OCI-LY7 (cell line): ENCODE data around the gene APH1A. TPM values are rescaled to one million over a fixed set of nuclear protein-coding genes. Genes with fewer than 3 reads are reported as not detected.
A peak's percentile ranks its signal among the peaks of the same experiment; 100 is the strongest.

Experiments used
- BruUV-seq: library from RNA; stranded (reverse); fragments of 400-500 nt; replicated peaks from 2 replicates; lab custom pipeline; 2021; lab: Mats Ljungman, UMichigan
- CTCF ChIA-PET: fragments of 300-600 bp; sonication (Branson Sonifier 250); formaldehyde crosslinking; loops from one replicate; lab custom pipeline; 2022; ENCODE audit warnings: antibody characterized with exemption; ENCODE audit not compliant: unreplicated experiment; lab: Charles Lee
- POLR2A ChIA-PET: fragments of 300-600 bp; sonication (Branson Sonifier 250); formaldehyde crosslinking; loops from one replicate; lab custom pipeline; 2022; ENCODE audit warnings: antibody characterized with exemption; lab: Charles Lee
- DNase-seq: peaks from one replicate; pipeline ENCODE4 v3.0.0-alpha.2; 2015; ENCODE audit warnings: low spot score
- H2AFZ ChIP-seq: fragments of 200-600 bp; sonication (generic), shearing (Covaris generic); 2 replicates; pipeline ENCODE4 v1.6.1; 2014; ENCODE audit warnings: mild to moderate bottlenecking, antibody characterized with exemption, low read length, moderate library complexity
- H3K27ac ChIP-seq: fragments of 200-600 bp; sonication (generic); 2 replicates; pipeline ENCODE4 v1.5.1; 2014; ENCODE audit warnings: mixed run types, low read depth, mild to moderate bottlenecking, moderate library complexity, low read length, inconsistent platforms; ENCODE audit not compliant: poor library complexity, severe bottlenecking
- H3K36me3 ChIP-seq: fragments of 200-600 bp; sonication (generic); 2 replicates; pipeline ENCODE4 v1.6.1; 2014; ENCODE audit warnings: mild to moderate bottlenecking, antibody characterized with exemption, low read length, moderate library complexity, mixed read lengths; ENCODE audit not compliant: insufficient read depth
- H3K4me1 ChIP-seq: fragments of 200-600 bp; sonication (generic); 2 replicates; pipeline ENCODE4 v1.5.1; 2014; ENCODE audit warnings: mild to moderate bottlenecking, low read length; ENCODE audit not compliant: insufficient read depth, poor library complexity, severe bottlenecking
- H3K4me2 ChIP-seq: fragments of 200-600 bp; sonication (generic); 2 replicates; pipeline ENCODE4 v1.6.1; 2014; ENCODE audit warnings: mild to moderate bottlenecking, low read length
- H3K4me3 ChIP-seq: fragments of 200-600 bp; sonication (generic); 2 replicates; pipeline ENCODE4 v1.5.1; 2014; ENCODE audit warnings: mild to moderate bottlenecking, low read depth, low read length; ENCODE audit not compliant: poor library complexity, severe bottlenecking
- H3K79me2 ChIP-seq: fragments of 200-600 bp; sonication (generic); 2 replicates; pipeline ENCODE4 v1.6.1; 2016; ENCODE audit warnings: low read depth, mild to moderate bottlenecking, low read length, moderate library complexity, mixed read lengths; ENCODE audit not compliant: insufficient read depth
- H3K9me2 ChIP-seq: fragments of 200-600 bp; sonication (generic); 2 replicates; pipeline ENCODE4 v1.6.1; 2016; ENCODE audit warnings: mild to moderate bottlenecking, low read length, mixed read lengths; ENCODE audit not compliant: insufficient read depth
- H3K9me3 ChIP-seq: fragments of 200-600 bp; sonication (generic); 2 replicates; pipeline ENCODE4 v1.6.1; 2014; ENCODE audit warnings: mild to moderate bottlenecking, mixed run types, low read length, mixed read lengths
- H4K20me1 ChIP-seq: fragments of 200-600 bp; sonication (generic); 2 replicates; pipeline ENCODE4 v1.6.1; 2014; ENCODE audit warnings: mild to moderate bottlenecking, antibody characterized with exemption, low read length, moderate library complexity, mixed read lengths; ENCODE audit not compliant: insufficient read depth
- EZH2phosphoT487 ChIP-seq: fragments of 200-600 bp; sonication (generic); IDR thresholded peaks from 2 replicates; pipeline ENCODE4 v1.6.1; 2018; ENCODE audit warnings: low read depth, borderline replicate concordance, mild to moderate bottlenecking, mixed run types, antibody characterized with exemption, low read length, moderate library complexity, mixed read lengths
- intact Hi-C: fragments of 100-400 bp; cut with micrococcal nuclease; formaldehyde crosslinking; loops from one replicate; pipeline ENCODE4 v1.10.0; 2022; ENCODE audit not compliant: unreplicated experiment
- total RNA-seq, 2 experiments: library from RNA; depleted of rRNA in 1 of 2; stranded (reverse); fragments of >200 nt in 1 of 2; shearing (Covaris generic) in 1 of 2; gene quantifications; 2 replicates each; pipeline ENCODE4 v1.2.3, GENCODE V29; 2014 to 2022
- TF ChIP-seq, protein P1 (sequence below): fragments of 200-600 bp; sonication (generic); conservative IDR thresholded peaks from 2 replicates; pipeline ENCODE4 v1.5.1; 2014; ENCODE audit warnings: mild to moderate bottlenecking, antibody characterized with exemption, low read length, moderate library complexity, mixed read lengths

The APH1A gene
- total RNA-seq, 2 experiments from 2014 or later: 113 to 124 TPM

DNA sequence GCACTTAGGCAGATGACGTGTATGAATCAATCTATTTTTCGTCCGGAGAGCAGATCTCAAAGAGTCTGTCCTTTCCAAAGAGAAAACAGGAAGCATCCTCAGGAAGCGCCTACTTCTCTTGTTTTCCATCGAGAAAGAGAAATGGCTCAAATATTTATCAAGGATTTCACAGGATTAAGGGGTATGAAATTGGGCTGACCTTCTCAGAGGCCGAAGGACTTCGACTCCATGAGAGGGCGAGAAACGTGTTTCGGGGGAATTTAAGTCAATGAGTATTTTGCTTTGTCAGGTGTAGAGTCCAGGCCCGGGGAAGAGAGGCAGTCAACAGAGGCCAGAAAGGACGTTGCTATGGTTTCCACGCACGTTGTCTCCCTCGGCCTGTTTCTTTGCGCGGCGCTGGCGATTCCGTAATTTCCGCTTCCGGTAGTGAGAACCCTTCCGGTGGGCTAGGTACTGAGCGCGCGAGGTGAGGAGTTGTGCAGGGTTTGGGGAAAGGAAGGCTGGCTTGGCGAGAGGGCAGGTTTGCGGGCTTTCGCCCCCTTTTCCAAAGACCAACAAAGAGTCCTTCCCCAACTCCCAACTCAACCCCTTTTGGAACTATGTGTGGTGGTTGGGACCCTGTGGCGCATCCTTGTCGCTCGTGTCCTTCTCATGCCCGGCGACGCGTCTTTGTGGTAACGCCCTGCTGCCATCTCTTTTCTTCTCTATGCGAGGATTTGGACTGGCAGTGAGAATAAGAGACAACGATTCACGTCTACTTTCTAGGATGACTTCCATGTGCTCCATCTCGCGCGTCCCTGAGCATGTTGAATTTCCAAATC is 24.8 kb upstream of the APH1A start, which contains the start of gene MRPS21:
Gene MRPS21 (plus strand): TSS at position 429 of the 821 bp plus-strand sequence. CDS start 506 bp downstream, outside the sequence.
- DNase-seq: peak; percentile 92
- H3K9me2 ChIP-seq: no peaks in the 10 kb centered on the region
- BruUV-seq: TSS peak; percentile 96

DNA sequence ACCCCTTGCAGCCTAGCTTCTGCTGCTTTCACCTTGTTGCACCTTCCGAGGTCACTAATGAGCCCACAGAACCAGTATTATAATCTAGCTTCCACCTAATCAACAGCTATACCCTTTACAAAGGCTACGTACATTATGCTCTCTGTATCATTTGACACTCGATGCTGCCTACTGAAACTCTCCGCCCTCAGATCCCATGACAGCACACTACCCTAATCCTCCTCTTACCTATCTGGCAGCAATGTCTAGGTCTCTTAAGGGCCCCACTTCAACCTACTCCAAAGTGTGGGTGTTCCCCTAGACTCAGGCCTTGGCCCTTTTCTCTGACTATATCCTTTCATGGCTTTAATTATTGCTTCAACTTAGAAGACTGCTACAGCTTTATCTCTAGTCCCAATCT is 20.0 kb upstream of the APH1A start:
- TF ChIP-seq EZH2phosphoT487: no peak
- TF ChIP-seq, protein P1, sequence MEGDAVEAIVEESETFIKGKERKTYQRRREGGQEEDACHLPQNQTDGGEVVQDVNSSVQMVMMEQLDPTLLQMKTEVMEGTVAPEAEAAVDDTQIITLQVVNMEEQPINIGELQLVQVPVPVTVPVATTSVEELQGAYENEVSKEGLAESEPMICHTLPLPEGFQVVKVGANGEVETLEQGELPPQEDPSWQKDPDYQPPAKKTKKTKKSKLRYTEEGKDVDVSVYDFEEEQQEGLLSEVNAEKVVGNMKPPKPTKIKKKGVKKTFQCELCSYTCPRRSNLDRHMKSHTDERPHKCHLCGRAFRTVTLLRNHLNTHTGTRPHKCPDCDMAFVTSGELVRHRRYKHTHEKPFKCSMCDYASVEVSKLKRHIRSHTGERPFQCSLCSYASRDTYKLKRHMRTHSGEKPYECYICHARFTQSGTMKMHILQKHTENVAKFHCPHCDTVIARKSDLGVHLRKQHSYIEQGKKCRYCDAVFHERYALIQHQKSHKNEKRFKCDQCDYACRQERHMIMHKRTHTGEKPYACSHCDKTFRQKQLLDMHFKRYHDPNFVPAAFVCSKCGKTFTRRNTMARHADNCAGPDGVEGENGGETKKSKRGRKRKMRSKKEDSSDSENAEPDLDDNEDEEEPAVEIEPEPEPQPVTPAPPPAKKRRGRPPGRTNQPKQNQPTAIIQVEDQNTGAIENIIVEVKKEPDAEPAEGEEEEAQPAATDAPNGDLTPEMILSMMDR: no peak
- POLR2A ChIA-PET: no interaction called here
- no peak for DNase-seq
- peaks cover 9% of the 10 kb centered on the region for H3K4me1 ChIP-seq
- no peak overlapping the region for H2AFZ ChIP-seq
- intact Hi-C loops: loop anchor here (5.0 kb wide), 1 partner anchor 42 kb away; no protein-coding TSS in a partner anchor
- no peaks in the 10 kb centered on the region for H4K20me1 ChIP-seq
- H3K9me3 ChIP-seq: no peaks in the 10 kb centered on the region
- H3K36me3 ChIP-seq: no peaks in the 10 kb centered on the region
- H3K4me3 ChIP-seq: no peak overlapping the region
- no TSS peak for BruUV-seq
- CTCF ChIA-PET: no interaction called here
- H3K27ac ChIP-seq: no peak overlapping the region
- H3K79me2 ChIP-seq: peaks cover under 1% of the 10 kb centered on the region; the same call in 1 of the 2 replicates
- H3K9me2 ChIP-seq: no peaks in the 10 kb centered on the region
- no peak overlapping the region for H3K4me2 ChIP-seq

More for the DNA sequence above, 24.8 kb upstream of the APH1A start, which contains the start of gene MRPS21:
- CTCF ChIA-PET: no interaction called here
- Histone ChIP-seq H3K4me2 (peak within 1 kb of the TSS; percentile 78), H4K20me1 (no peaks in the 10 kb centered on the region), H3K4me1 (peaks cover 21% of the 10 kb centered on the region), H3K4me3 (peak within 1 kb of the TSS; percentile 97), H3K27ac (peak within 1 kb of the TSS; percentile 43), H3K9me3 (no peaks in the 10 kb centered on the region), H3K36me3 (peaks cover 35% of the 10 kb centered on the region), H2AFZ (peak within 1 kb of the TSS; percentile 89), H3K79me2 (peaks cover 23% of the 10 kb centered on the region)
- intact Hi-C loops: loop anchor here (1.0 kb wide), 1 partner anchor 24 kb away; the partner anchor contains the start of gene APH1A
- TF ChIP-seq EZH2phosphoT487: no peak
- TF ChIP-seq, protein P1: no peak
- POLR2A ChIA-PET: no interaction called here
